Muscle layer of colon (tissue), 2 donors: ENCODE results near the gene DDR1.
"Not testable (repeated sequence)": the region's sequence is repeated elsewhere in the genome, so short reads cannot be mapped to it uniquely, and the experiment has no call there.

Experiments
- H3K27ac ChIP-seq: one replicate; pipeline ENCODE4 v1.7.0; 2013; ENCODE audit warnings: low read depth, mild to moderate bottlenecking, low read length, moderate library complexity
- H3K27me3 ChIP-seq, 2 donors: one replicate each; pipeline ENCODE4 v1.7.0; 2013; ENCODE audit warnings: low read length in 2 of 2, mild to moderate bottlenecking in 2 of 2; ENCODE audit not compliant: insufficient read depth in 2 of 2, control insufficient read depth in 1 of 2
- H3K36me3 ChIP-seq: one replicate; pipeline ENCODE4 v1.7.0; 2013; ENCODE audit warnings: mild to moderate bottlenecking, low read length; ENCODE audit not compliant: insufficient read depth
- H3K4me1 ChIP-seq: one replicate; pipeline ENCODE4 v1.7.0; 2013; ENCODE audit warnings: mild to moderate bottlenecking, low read length; ENCODE audit not compliant: insufficient read depth
- H3K4me3 ChIP-seq, 2 donors: one replicate each; pipeline ENCODE4 v1.7.0; 2013; ENCODE audit warnings: low read length in 2 of 2, low read depth in 1 of 2, mild to moderate bottlenecking in 1 of 2, moderate library complexity in 1 of 2
- H3K9ac ChIP-seq: one replicate; pipeline ENCODE4 v1.7.0; 2013; ENCODE audit warnings: low read length
- H3K9me3 ChIP-seq: one replicate; pipeline ENCODE4 v1.7.0; 2013; ENCODE audit warnings: mild to moderate bottlenecking, low read length
- donor health status: abdominal sarcoma.
- donor health status: Adenocarcinoma of cecum.

Gene DDR1

GRCh38 chr6:30902196-30902595, 17.9 kb downstream of the DDR1 start:
- H3K27me3 ChIP-seq, H3K4me3 ChIP-seq, H3K4me1 ChIP-seq, H3K9me3 ChIP-seq, H3K9ac ChIP-seq, H3K27ac ChIP-seq: not testable (repeated sequence)
- H3K36me3 ChIP-seq, result peaks cover 19% of the 10 kb centered on the region

GRCh38 chr6:30902709-30903108, 18.4 kb downstream of the DDR1 start:
- Histone ChIP-seq H3K27ac (no peak overlapping the region), H3K4me1 (no peaks in the 10 kb centered on the region), H3K4me3 (no peak overlapping the region), H3K9ac (no peak overlapping the region), H3K9me3 (no peaks in the 10 kb centered on the region), H3K27me3 (no peaks in the 10 kb centered on the region), H3K36me3 (peaks cover 14% of the 10 kb centered on the region)

GRCh38 chr6:30903236-30903635, 18.9 kb downstream of the DDR1 start:
- Histone ChIP-seq H3K4me1 (no peaks in the 10 kb centered on the region), H3K27ac (no peak overlapping the region), H3K4me3 (no peak overlapping the region), H3K36me3 (peaks cover 9% of the 10 kb centered on the region), H3K9me3 (no peaks in the 10 kb centered on the region), H3K27me3 (no peaks in the 10 kb centered on the region), H3K9ac (no peak overlapping the region)

- peaks cover 23% of the 10 kb centered on the region for H3K36me3 ChIP-seq
- H3K4me1 ChIP-seq, result peaks cover 10% of the 10 kb centered on the region
- not testable (repeated sequence) for H3K9me3 ChIP-seq, H3K9ac ChIP-seq, H3K27ac ChIP-seq, H3K27me3 ChIP-seq
- H3K4me3 ChIP-seq, result peak overlapping the region in 1 of 2 donors; percentile 99
These were observed 23.0 kb downstream of the DDR1 start for GRCh38 chr6:30907290-30907757.

GRCh38 chr6:30907758-30908591, 23.7 kb downstream of the DDR1 start, which contains the start of gene GTF2H4:
GTF2H4 (plus strand) TSS chr6:30908207.
- H3K27ac ChIP-seq, result peak within 1 kb of the TSS; percentile 52
- H3K4me3 ChIP-seq, result peak within 1 kb of the TSS; percentile 83 to 99
- no peaks in the 10 kb centered on the region for H3K27me3 ChIP-seq
- H3K36me3 ChIP-seq, result peaks cover 26% of the 10 kb centered on the region
- peak within 1 kb of the TSS; percentile 91 for H3K9ac ChIP-seq
- no peaks in the 10 kb centered on the region for H3K9me3 ChIP-seq
- peaks cover 10% of the 10 kb centered on the region for H3K4me1 ChIP-seq

GRCh38 chr6:30908700-30909099, 24.4 kb downstream of the DDR1 start:
- Histone ChIP-seq H3K36me3 (peaks cover 26% of the 10 kb centered on the region), H3K4me1 (peaks cover 17% of the 10 kb centered on the region), H3K27me3 (no peaks in the 10 kb centered on the region), H3K27ac (no peak overlapping the region), H3K9me3 (no peaks in the 10 kb centered on the region), H3K4me3 (peak overlapping the region; percentile 83 to 99), H3K9ac (peak overlapping the region; percentile 91)

GRCh38 chr6:30910473-30910872, 26.2 kb downstream of the DDR1 start:
- not testable (repeated sequence) for H3K4me3 ChIP-seq, H3K9ac ChIP-seq, H3K27me3 ChIP-seq, H3K9me3 ChIP-seq, H3K27ac ChIP-seq
- peaks cover 29% of the 10 kb centered on the region for H3K4me1 ChIP-seq
- H3K36me3 ChIP-seq, result peaks cover 26% of the 10 kb centered on the region

GRCh38 chr6:30912746-30913520, 28.6 kb downstream of the DDR1 start:
- Histone ChIP-seq H3K9me3 (no peaks in the 10 kb centered on the region), H3K4me3 (peak overlapping the region in 1 of 2 donors; percentile 59), H3K9ac (peak overlapping the region; percentile 39), H3K27me3 (no peaks in the 10 kb centered on the region), H3K27ac (peak overlapping the region; percentile 87), H3K36me3 (peaks cover 41% of the 10 kb centered on the region), H3K4me1 (peaks cover 35% of the 10 kb centered on the region)

GRCh38 chr6:30913721-30914075, 29.4 kb downstream of the DDR1 start:
- Histone ChIP-seq H3K27me3 (no peaks in the 10 kb centered on the region), H3K27ac (peak overlapping the region; percentile 87), H3K9me3 (no peaks in the 10 kb centered on the region), H3K36me3 (peaks cover 46% of the 10 kb centered on the region), H3K4me3 (peak overlapping the region in 1 of 2 donors; percentile 59), H3K4me1 (peaks cover 32% of the 10 kb centered on the region), H3K9ac (peak overlapping the region; percentile 39)

- Histone ChIP-seq H3K27me3 (no peaks in the 10 kb centered on the region), H3K36me3 (peaks cover 49% of the 10 kb centered on the region), H3K9ac (peak within 1 kb of the TSS; percentile 98), H3K4me1 (peaks cover 26% of the 10 kb centered on the region), H3K9me3 (no peaks in the 10 kb centered on the region), H3K27ac (peak within 1 kb of the TSS; percentile 87), H3K4me3 (peak within 1 kb of the TSS; percentile 52 to 91)
These were observed 29.9 kb downstream of the DDR1 start, which contains the start of gene VARS2 for GRCh38 chr6:30914076-30914853. VARS2 (plus strand) TSS chr6:30914238; CDS start chr6:30914837, 599 bp downstream.
